ENCODE measurements around the gene FKBP2. TPM values are rescaled to one million over a fixed set of nuclear protein-coding genes. Genes with fewer than 3 reads are reported as not detected.

Gene FKBP2
- total and polyA plus RNA-seq, 2 of the 13 experiments (the other 11 are each of a cell fraction or from before 2014, with no cell fraction given) = 30.1 to 53.3 TPM

- TF ChIP-seq, protein P1, sequence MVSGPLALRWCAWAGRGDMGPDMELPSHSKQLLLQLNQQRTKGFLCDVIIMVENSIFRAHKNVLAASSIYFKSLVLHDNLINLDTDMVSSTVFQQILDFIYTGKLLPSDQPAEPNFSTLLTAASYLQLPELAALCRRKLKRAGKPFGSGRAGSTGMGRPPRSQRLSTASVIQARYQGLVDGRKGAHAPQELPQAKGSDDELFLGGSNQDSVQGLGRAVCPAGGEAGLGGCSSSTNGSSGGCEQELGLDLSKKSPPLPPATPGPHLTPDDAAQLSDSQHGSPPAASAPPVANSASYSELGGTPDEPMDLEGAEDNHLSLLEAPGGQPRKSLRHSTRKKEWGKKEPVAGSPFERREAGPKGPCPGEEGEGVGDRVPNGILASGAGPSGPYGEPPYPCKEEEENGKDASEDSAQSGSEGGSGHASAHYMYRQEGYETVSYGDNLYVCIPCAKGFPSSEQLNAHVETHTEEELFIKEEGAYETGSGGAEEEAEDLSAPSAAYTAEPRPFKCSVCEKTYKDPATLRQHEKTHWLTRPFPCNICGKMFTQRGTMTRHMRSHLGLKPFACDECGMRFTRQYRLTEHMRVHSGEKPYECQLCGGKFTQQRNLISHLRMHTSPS (CRISPR knock-in tag; IDR thresholded peaks at IDR 0.05; ENCODE audit: low read depth) = no peak
- TF ChIP-seq PITX1 (CRISPR knock-in tag; IDR thresholded peaks at IDR 0.05) (peak; percentile 41; the same call in 1 of the 2 replicates), ZNF619 (CRISPR knock-in tag; IDR thresholded peaks at IDR 0.05) (no peak; the same call in 1 of the 2 replicates), SKI (IDR thresholded peaks at IDR 0.05; ENCODE audit: partially characterized antibody) (peak; percentile 12), ZKSCAN5 (CRISPR knock-in tag; IDR thresholded peaks at IDR 0.05) (no peak), ZNF609 (CRISPR knock-in tag; IDR thresholded peaks at IDR 0.05; ENCODE audit: borderline replicate concordance) (no peak), ARHGAP35 (CRISPR knock-in tag; IDR thresholded peaks at IDR 0.05; ENCODE audit: borderline replicate concordance) (0 out of 2 replicates have a peak, but pooled peaks have one; percentile 29)
- TF ChIP-seq, protein P2, sequence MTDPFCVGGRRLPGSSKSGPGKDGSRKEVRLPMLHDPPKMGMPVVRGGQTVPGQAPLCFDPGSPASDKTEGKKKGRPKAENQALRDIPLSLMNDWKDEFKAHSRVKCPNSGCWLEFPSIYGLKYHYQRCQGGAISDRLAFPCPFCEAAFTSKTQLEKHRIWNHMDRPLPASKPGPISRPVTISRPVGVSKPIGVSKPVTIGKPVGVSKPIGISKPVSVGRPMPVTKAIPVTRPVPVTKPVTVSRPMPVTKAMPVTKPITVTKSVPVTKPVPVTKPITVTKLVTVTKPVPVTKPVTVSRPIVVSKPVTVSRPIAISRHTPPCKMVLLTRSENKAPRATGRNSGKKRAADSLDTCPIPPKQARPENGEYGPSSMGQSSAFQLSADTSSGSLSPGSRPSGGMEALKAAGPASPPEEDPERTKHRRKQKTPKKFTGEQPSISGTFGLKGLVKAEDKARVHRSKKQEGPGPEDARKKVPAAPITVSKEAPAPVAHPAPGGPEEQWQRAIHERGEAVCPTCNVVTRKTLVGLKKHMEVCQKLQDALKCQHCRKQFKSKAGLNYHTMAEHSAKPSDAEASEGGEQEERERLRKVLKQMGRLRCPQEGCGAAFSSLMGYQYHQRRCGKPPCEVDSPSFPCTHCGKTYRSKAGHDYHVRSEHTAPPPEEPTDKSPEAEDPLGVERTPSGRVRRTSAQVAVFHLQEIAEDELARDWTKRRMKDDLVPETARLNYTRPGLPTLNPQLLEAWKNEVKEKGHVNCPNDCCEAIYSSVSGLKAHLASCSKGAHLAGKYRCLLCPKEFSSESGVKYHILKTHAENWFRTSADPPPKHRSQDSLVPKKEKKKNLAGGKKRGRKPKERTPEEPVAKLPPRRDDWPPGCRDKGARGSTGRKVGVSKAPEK (CRISPR knock-in tag; IDR thresholded peaks at IDR 0.05; ENCODE audit: borderline replicate concordance) = no peak
- TF ChIP-seq, protein P3, sequence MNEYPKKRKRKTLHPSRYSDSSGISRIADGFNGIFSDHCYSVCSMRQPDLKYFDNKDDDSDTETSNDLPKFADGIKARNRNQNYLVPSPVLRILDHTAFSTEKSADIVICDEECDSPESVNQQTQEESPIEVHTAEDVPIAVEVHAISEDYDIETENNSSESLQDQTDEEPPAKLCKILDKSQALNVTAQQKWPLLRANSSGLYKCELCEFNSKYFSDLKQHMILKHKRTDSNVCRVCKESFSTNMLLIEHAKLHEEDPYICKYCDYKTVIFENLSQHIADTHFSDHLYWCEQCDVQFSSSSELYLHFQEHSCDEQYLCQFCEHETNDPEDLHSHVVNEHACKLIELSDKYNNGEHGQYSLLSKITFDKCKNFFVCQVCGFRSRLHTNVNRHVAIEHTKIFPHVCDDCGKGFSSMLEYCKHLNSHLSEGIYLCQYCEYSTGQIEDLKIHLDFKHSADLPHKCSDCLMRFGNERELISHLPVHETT (CRISPR knock-in tag; conservative IDR thresholded peaks at IDR 0.05) = peak; percentile 92
- TF ChIP-seq, protein P4, sequence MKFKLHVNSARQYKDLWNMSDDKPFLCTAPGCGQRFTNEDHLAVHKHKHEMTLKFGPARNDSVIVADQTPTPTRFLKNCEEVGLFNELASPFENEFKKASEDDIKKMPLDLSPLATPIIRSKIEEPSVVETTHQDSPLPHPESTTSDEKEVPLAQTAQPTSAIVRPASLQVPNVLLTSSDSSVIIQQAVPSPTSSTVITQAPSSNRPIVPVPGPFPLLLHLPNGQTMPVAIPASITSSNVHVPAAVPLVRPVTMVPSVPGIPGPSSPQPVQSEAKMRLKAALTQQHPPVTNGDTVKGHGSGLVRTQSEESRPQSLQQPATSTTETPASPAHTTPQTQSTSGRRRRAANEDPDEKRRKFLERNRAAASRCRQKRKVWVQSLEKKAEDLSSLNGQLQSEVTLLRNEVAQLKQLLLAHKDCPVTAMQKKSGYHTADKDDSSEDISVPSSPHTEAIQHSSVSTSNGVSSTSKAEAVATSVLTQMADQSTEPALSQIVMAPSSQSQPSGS (CRISPR knock-in tag; IDR thresholded peaks at IDR 0.05) = peak; percentile 73; the same call in 1 of the 2 replicates
- TF ChIP-seq, protein P5, sequence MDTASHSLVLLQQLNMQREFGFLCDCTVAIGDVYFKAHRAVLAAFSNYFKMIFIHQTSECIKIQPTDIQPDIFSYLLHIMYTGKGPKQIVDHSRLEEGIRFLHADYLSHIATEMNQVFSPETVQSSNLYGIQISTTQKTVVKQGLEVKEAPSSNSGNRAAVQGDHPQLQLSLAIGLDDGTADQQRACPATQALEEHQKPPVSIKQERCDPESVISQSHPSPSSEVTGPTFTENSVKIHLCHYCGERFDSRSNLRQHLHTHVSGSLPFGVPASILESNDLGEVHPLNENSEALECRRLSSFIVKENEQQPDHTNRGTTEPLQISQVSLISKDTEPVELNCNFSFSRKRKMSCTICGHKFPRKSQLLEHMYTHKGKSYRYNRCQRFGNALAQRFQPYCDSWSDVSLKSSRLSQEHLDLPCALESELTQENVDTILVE (CRISPR knock-in tag; IDR thresholded peaks at IDR 0.05) = peak; percentile 95
These were observed 28.8 kb downstream of the FKBP2 start (continued) for GRCh38 chr11:64269540-64270220.

Data from HepG2 (cell line).